ENCODE results near the gene DYNC1I1.
"Not testable (repeated sequence)": the region's sequence is repeated elsewhere in the genome, so short reads cannot be mapped to it uniquely, and the experiment has no call there.

Gene DYNC1I1

DNA sequence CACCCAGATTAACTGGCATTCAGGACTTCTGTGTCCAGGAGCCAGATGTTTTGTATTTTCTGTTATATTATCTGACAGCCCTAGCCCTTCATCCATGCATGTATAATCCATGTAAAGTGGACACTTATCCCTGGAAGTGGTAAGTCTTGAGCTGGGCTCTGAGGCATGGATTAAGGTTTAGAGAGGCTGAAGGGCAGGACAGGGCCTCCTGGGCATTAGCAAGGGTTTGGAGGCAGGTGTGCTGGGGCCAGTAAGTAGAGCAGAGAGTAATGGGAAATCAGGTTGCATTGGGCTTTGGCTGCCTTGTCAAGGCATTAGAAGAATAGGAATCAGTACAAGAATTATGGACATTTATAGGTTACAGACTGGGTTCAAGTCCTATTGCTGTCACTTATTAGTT lies 138.0 kb downstream of the DYNC1I1 start:
- DNase-seq (ENCODE audit: low spot score): no peak

DNA sequence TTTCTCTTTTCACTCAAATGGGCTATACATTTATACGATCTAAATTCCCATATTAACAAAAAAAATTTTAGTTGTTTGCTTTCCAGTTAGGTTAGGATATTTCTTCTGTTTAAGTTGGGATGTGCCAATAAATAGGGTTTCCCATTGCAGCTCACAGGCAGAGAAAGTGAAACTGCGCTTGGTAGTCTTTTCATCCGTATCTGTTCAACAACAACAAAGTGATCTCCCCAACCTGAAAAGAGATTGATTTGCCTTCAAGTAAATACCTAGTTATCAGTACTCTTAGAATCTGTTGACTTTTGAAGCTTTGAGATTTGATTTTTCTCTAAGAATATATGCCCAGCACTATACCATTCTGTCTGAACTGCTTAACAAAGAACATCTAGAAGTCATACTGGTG lies 143.4 kb downstream of the DYNC1I1 start:
- DNase-seq (ENCODE audit: low spot score): no peak

GRCh38 chr7:95916573-95917297 lies 144.4 kb downstream of the DYNC1I1 start:
- peak; percentile 73 for DNase-seq (ENCODE audit: low spot score)

DNA sequence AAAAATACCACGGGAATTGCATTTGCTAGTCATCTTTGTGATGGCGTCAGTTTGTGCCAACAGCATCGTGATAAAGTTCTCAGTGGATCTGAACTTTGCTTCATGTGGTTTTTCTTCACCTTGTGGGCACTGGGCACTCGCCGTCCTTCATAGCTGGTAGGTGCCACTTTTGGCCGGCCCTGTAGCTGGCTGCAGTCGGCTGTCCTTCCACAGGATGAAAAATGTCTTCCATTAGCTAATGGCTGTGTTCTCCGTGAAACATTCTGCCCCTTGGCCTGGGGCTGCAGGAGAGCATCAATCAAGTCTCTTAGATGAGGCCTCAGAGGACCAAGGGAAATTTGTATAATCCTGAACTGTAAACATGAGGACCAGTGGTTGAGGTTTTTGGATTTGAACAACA lies 145.3 kb downstream of the DYNC1I1 start:
- DNase-seq (ENCODE audit: low spot score): no peak

DNA sequence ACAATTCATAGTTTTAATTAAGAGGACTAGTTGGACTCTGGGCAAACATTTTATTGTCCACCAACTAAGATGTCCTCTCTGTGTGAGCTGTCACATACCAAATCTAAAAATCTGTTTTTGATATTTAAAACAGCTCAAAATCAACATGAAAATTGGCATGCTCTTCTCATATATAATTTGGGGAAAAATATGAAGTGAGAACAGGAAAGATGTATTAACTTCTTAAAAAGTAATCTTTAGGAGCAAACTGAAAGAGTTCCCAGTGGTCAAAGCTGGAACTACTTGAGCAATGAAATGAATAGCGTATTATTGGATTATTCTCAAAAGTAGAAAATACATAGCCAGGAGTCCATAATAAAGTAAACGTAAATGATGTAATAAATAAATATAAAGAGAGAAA lies 147.2 kb downstream of the DYNC1I1 start:
- no peak for DNase-seq (ENCODE audit: low spot score)

GRCh38 chr7:95921543-95921942 lies 149.2 kb downstream of the DYNC1I1 start:
- peak; percentile 26 for DNase-seq (ENCODE audit: low spot score)

- peak; percentile 29 for DNase-seq (ENCODE audit: low spot score)
Observed at GRCh38 chr7:95922191-95922590, 149.8 kb downstream of the DYNC1I1 start.

DNA sequence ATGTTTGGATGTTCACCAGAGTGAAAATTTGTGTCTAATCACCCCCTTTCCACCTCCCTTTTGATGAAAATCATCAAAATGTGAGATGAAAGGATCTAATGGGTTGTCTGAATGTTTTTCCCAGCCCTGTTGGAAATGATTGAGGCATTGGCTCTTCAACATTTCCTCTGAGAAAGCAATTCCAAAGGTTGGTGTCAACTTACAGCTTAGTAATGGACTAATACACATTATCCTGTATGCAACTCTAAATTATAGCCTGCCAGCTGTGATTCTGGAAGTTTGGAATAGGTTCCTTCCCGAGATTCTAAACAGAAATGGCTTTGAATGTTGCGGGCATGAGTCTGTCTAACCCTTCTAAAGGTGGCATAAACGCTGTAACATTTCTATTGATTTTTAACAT lies 152.9 kb downstream of the DYNC1I1 start:
- no peak for DNase-seq (ENCODE audit: low spot score)

GRCh38 chr7:95925971-95926370 lies 153.6 kb downstream of the DYNC1I1 start:
- DNase-seq (ENCODE audit: low spot score): no peak

- DNase-seq (ENCODE audit: low spot score): no peak
Observed at GRCh38 chr7:95927756-95928155, 155.4 kb downstream of the DYNC1I1 start.

GRCh38 chr7:95929710-95930280 lies 157.4 kb downstream of the DYNC1I1 start:
- DNase-seq (ENCODE audit: low spot score): no peak

- no peak for DNase-seq (ENCODE audit: low spot score)
Observed at GRCh38 chr7:95931460-95932232, 159.3 kb downstream of the DYNC1I1 start.

GRCh38 chr7:95933618-95934017 lies 161.3 kb downstream of the DYNC1I1 start:
- no peak for DNase-seq (ENCODE audit: low spot score)

DNA sequence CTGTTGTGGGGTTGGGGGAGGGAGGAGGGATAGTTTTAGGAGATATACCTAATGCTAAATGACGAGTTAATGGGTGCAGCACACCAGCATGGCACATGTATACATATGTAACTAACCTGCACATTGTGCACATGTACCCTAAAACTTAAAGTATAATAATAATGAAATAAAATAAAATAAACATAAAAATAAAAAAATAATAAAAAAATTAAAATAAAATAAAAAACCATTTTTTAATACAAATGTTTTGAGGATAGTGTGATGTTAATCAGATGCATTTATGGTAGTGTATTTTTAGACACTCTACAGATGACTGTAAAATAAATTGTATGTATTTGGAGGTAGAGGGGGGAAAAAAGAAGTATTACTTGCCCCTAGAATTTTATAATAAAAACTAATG lies 172.5 kb downstream of the DYNC1I1 start:
- not testable (repeated sequence) for DNase-seq (ENCODE audit: low spot score)

- peak; percentile 51 for DNase-seq (ENCODE audit: low spot score)
Observed at GRCh38 chr7:95950698-95951097, 178.3 kb downstream of the DYNC1I1 start.

DNA sequence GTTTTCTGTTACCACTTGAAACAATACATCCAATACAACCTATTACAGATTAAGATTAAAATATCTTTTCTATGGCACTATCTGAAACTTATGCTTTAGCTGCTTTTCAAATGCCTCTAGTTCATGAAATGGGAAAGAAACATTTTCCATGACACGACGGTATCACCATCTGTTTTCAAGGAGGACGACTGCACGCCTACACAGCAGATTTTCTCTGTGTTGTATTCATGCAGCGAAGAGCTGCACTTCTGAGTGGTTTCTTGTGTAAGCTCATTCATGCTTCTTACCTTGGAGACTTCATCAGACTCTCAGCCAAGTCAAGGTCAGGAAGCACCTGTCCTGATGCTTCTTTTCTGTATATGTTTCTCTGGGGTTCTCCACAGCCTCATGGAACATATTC lies 179.2 kb downstream of the DYNC1I1 start:
- DNase-seq (ENCODE audit: low spot score): no peak

GRCh38 chr7:95951997-95952795 lies 179.8 kb downstream of the DYNC1I1 start:
- DNase-seq (ENCODE audit: low spot score): no peak

DNA sequence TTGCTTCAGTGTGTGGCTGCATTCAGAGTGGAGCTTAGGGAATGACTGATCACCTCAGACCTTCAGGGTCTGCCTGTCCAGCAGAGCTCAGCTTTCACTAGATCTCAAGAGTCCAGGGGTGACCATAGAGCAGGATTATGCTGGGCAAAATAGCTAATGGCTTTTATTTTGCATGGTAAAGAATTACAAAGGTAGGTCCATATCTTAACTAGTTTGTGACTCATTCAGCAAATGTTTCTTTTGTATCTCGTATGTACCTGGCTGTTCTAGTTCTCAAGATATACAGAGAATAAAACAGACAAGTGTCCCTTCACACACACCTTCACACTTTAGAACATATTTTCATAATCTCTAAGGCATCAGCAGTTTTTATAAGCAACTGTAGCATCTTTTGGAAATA lies 180.5 kb downstream of the DYNC1I1 start:
- no peak for DNase-seq (ENCODE audit: low spot score)

GRCh38 chr7:95955748-95956147 lies 183.4 kb downstream of the DYNC1I1 start:
- no peak for DNase-seq (ENCODE audit: low spot score)

DNA sequence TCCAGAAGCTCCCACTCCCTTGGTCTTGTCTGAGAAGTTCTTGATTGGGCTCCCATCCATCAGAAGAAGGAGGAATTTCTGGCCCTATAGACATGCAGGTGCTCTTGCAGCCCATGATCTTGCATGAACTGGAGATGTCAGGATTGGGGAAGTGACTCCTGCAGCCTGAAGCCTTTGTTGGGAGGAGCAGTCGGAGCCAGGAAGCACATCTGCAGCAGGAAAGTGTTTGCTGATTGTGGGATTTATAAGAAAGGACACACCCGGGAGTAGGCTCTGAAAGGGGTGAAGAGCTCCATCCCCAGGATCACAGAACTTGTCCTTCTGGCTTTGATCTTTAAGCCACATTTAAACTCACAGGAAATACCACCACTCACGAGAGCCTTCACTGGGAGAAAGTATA lies 185.2 kb downstream of the DYNC1I1 start:
- DNase-seq (ENCODE audit: low spot score): no peak

DNA sequence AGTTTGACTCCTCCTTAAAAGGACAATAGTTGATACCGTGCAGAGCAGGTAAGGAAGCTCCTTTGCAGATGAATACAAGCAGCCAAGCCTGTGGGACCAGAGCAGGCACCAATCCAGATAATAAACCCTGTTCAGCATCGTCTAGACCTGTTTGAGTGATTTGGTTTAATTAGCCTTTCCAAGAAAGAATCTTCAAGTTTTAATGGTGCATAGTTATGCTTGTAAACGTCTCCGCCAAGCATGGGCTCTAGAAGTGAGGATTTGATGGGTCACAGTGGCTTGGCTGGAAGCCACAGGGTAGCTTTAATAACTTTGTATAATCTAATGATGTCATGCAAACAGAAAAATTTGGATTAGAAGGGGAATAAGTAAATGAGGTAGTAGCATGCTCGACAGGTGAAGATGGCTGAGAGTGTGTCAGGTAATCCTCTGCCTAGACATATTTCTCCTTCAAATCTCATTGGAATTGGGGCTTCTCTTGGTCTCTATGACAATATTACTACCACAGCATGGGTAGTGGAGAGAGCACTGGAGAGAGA lies 188.4 kb downstream of the DYNC1I1 start:
- no peak for DNase-seq (ENCODE audit: low spot score)

GRCh38 chr7:95963446-95963990 lies 191.2 kb downstream of the DYNC1I1 start:
- DNase-seq (ENCODE audit: low spot score): no peak

Data from AG20443 (cell line).